ENCODE measurements around the gene ANKS1A.
A peak's percentile ranks its signal among the peaks of the same experiment; 100 is the strongest.
"Not testable (repeated sequence)": the region's sequence is repeated elsewhere in the genome, so short reads cannot be mapped to it uniquely, and the experiment has no call there.

ANKS1A gene

GRCh38 chr6:34885837-34886236, 3.2 kb upstream of the ANKS1A start:
- not testable (repeated sequence) for DNase-seq (ENCODE audit: low read depth, low spot score)

- DNase-seq (ENCODE audit: low read depth, low spot score) = peak; percentile 80
These were observed 1.1 kb upstream of the ANKS1A start, which contains the start of gene TAF11 for GRCh38 chr6:34887753-34888513. TAF11 (minus strand) TSS chr6:34888042; CDS start chr6:34887957, 85 bp downstream.

DNA sequence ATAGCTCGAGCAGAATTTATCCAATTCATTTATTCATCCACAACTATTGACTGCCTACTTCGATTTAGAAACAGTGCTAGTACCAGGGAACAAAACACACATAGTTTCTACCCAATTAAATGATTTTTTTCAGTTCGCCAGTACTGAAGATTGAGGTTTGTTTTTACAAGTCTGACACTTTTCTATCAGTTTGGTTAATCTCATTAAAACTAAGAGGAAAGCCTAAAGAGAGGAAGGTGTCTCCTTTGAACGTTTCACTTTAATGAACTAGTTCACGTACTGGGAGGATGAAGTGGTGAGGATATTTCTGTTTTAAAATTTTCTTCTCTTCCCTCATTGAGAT, 570 bp upstream of the ANKS1A start:
- DNase-seq (ENCODE audit: low read depth, low spot score) = no peak

GRCh38 chr6:34890533-34890925, 1.5 kb downstream of the ANKS1A start:
- no peak for DNase-seq (ENCODE audit: low read depth, low spot score)

- no peak for DNase-seq (ENCODE audit: low read depth, low spot score)
These were observed 2.2 kb downstream of the ANKS1A start for GRCh38 chr6:34891296-34891695.

- DNase-seq (ENCODE audit: low read depth, low spot score) = no peak
These were observed 5.6 kb downstream of the ANKS1A start for GRCh38 chr6:34894693-34895092.

DNA sequence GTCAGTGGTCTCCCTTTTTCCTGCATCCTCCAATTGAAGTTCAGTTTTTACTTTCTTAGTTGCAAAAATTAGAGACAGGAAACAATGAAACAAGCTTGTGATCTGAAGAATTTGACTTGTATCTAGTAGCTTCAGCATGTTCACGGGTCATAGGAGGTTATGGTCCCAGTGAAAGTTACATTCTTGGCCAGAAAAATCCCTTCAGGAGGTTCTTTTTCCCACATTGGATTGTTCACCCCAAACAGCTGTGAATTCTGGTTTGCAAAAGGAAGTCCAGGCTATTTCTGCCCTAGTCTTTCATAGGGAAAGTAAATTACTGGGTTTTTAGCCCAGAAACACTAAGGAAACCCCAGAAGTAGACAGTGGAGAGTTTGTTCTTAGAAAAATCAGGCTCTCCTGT, 8.1 kb downstream of the ANKS1A start:
- no peak for DNase-seq (ENCODE audit: low read depth, low spot score)

GRCh38 chr6:34897716-34898115, 8.7 kb downstream of the ANKS1A start:
- DNase-seq (ENCODE audit: low read depth, low spot score) = no peak

DNA sequence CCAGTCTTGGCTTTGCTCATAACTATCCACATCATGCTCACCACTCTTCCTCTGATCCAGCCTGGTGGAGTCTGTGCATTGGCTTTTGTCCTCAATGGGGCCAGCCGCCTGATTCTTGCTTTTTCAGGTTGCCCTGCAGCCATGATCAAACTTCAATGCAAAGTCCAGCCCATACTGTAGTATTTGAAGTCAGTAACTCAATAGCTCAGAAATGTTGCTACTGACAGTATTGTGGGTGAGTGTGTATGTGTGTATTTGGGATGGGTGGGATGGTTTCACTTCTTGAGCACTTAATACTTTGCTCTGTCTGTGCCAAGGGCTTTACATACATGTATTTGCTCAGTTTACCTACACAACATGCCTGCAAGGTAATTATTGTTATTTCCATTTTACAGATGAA, 10.7 kb downstream of the ANKS1A start:
- DNase-seq (ENCODE audit: low read depth, low spot score) = not testable (repeated sequence)

DNA sequence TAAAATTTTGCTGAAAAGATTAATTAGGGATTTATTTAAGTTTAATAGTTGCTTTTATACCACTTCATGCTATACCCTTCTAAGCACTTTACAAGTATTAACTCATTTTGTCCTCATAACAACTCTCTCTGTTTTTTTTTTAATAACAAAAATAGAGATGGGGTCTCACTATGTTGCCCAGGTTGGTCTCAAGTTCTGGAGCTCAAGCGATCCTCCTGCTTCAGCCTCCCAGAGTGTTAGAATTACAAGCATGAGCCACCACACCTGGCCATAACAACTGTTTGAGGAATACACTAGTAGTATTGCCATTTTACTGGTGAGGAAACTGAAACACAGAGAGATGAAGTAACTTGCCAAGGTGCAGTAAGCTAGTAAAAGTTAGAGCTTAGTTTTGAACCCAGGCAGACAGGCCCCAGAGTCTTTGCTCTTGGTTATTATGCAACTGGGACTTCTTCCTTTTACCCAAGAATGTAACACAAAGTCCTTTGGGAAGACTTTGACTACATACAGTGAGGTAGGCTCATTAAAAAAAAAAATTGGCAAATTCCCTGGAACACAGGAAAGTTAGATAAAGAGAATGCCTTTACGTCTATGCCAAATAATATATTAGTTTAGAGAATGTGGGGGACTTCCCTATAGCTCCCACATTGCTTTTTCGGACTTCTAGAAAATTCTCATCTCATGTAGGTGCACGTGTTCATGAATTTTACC, 11.4 kb downstream of the ANKS1A start:
- DNase-seq (ENCODE audit: low read depth, low spot score) = no peak

DNA sequence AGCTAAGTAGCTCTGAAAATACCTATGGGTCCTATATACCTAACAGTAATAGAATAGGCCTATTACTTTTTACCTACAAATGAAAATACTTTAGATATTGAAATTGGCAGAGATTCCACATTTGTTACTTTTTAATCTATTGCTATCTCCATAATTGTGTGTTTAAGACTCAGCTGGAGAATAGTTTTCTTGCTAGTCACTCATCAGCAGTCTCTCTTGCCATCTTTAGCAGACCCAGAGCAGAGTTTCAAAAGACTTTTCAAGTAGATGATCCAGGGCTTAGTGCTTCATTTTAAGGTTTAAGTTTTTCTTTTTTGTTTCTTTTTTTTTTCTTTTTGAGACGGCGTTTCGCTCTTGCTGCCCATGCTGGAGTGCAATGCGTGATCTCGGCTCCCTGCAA, 12.9 kb downstream of the ANKS1A start:
- DNase-seq (ENCODE audit: low read depth, low spot score) = no peak

- DNase-seq (ENCODE audit: low read depth, low spot score) = no peak
These were observed 16.0 kb downstream of the ANKS1A start for GRCh38 chr6:34904990-34905613.

DNA sequence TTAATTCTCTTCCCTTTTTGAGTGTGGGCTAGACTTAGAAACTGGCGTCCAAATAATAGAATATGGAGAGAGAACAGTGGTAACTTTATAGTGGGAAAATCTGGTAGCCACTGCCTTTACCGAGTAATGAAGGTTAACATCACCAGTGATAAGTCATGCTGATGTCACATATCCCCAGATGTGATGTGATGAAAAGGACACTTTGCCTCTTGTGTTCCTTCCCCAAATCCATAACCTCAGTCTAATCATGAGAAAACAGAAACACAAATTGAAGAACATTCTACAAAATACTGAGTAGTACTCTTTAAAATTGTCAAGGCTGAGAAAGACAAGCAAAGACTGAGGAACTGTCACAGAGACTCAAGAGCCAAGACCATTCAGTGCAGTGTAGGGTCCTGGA, 17.8 kb downstream of the ANKS1A start:
- no peak for DNase-seq (ENCODE audit: low read depth, low spot score)

DNA sequence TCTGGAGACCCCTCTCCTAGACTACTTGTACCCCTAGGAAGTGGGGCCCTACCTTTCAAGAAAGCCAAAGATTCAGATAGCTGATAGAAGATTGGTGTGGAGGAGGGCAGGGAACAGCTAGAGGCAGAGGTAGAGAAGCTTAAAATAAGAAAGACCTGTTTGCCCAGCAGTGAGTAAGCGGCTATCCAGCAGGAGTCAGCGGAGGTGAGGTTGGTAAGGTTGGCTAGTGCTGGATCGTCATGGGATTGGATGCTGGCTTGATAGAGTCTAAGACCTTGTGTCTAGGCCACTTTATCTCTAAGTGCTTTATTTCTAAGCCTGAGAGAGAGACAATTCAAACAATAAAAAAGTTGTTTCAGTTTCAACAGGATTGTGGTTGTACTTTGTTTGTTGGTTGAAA, 19.1 kb downstream of the ANKS1A start:
- no peak for DNase-seq (ENCODE audit: low read depth, low spot score)

- no peak for DNase-seq (ENCODE audit: low read depth, low spot score)
These were observed 20.3 kb downstream of the ANKS1A start for GRCh38 chr6:34909320-34909883.

- no peak for DNase-seq (ENCODE audit: low read depth, low spot score)
These were observed 22.8 kb downstream of the ANKS1A start for GRCh38 chr6:34911822-34912221.

GRCh38 chr6:34912715-34913464, 23.8 kb downstream of the ANKS1A start:
- DNase-seq (ENCODE audit: low read depth, low spot score) = no peak

- no peak for DNase-seq (ENCODE audit: low read depth, low spot score)
These were observed 25.3 kb downstream of the ANKS1A start for GRCh38 chr6:34914358-34914757.

- no peak for DNase-seq (ENCODE audit: low read depth, low spot score)
These were observed 27.4 kb downstream of the ANKS1A start for GRCh38 chr6:34916348-34916967.

DNA sequence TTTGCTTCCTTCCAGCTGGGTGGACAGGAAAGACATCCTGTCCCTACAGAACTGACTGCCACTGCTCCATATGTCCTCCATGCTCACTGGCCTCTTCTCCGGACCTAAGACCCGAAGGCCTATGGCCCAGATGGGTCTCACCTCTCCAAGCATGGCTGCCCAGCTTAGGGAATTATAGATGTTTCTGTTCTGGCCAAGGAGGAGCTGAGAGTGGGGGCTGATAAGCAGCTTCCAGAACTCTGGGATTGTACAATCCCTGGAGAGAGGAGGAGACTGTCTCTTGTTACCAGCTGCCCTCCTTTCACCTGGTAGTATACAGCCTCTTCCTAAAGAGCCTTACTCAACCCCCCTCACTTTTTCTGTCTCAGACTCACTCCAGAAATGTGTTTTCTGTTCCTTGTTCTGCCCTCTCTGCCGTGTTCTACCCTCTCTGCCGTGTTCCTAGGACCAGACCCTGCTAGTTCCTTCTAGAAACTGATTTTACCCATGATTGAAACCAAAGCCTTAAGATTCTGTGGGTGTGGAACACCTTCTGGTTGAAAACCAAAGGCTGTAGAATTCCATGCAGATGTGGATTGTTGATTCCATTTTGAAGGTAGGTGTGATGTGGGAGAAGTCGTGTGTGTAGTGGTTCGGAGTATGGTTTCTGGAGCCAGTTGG, 28.7 kb downstream of the ANKS1A start:
- no peak for DNase-seq (ENCODE audit: low read depth, low spot score)

GRCh38 chr6:34919651-34920050, 30.6 kb downstream of the ANKS1A start:
- DNase-seq (ENCODE audit: low read depth, low spot score) = no peak
